ENCODE data around the gene IFIT2. TPM values are rescaled to one million over a fixed set of nuclear protein-coding genes. Genes with fewer than 3 reads are reported as not detected.

Gene IFIT2
- total RNA-seq, 4 donors from 2014 or later, result 0.41 to 2.1 (median 0.78) TPM

DNA sequence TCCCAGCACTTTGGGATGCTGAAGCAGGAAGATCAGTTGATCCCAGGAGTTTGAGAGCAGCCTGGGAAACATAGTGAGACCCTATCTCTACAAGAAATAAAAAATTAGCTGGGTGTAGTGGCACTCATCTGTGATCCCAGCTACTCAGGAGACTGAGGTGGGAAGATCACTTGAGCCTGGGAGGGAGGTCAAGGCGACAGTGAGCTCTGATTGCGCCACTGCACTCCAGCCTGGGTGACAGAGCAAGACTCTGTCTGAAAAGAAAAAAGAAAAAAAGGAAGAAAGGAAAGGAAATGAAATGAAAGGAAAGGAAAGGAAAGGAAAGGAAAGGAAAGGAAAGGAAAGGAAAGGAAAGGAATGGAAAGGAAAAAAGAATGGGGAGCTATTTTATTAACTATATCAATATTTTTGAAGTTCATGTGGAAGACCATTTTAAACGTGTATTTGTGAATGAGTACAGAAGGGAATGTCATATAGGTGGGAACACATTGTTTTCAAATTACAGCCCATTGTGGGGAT is 7.1 kb upstream of the IFIT2 start:
- TF ChIP-seq, protein P1, sequence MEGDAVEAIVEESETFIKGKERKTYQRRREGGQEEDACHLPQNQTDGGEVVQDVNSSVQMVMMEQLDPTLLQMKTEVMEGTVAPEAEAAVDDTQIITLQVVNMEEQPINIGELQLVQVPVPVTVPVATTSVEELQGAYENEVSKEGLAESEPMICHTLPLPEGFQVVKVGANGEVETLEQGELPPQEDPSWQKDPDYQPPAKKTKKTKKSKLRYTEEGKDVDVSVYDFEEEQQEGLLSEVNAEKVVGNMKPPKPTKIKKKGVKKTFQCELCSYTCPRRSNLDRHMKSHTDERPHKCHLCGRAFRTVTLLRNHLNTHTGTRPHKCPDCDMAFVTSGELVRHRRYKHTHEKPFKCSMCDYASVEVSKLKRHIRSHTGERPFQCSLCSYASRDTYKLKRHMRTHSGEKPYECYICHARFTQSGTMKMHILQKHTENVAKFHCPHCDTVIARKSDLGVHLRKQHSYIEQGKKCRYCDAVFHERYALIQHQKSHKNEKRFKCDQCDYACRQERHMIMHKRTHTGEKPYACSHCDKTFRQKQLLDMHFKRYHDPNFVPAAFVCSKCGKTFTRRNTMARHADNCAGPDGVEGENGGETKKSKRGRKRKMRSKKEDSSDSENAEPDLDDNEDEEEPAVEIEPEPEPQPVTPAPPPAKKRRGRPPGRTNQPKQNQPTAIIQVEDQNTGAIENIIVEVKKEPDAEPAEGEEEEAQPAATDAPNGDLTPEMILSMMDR (IDR thresholded peaks at IDR 0.05 in 4 of 5, conservative IDR thresholded peaks at IDR 0.05 in 1 of 5), result no peak
- TF ChIP-seq POLR2A (IDR thresholded peaks at IDR 0.05), result no peak
- in situ Hi-C loops (cut with MboI; ENCODE audit: low sequenced_read_pairs in 4 of 4), result loop anchor here in 1 of 4 donors (25.0 kb wide), 1 partner anchor 93 kb away; the partner anchor contains the start of genes IFIT1 and IFIT1B
- H3K4me3 ChIP-seq, result no peak overlapping the region
- intact Hi-C loops (cut with DNase I; ENCODE audit: low total_unique reads), result loop anchor here (5.0 kb wide), 3 partner anchors 43 to 353 kb away; partner anchors contain the start of gene PANK1
- DNase-seq, result no peak
- ATAC-seq, result no peak
- peak overlapping the region; percentile 83 to 92 (median 87) for H3K27ac ChIP-seq
- no peaks in the 10 kb centered on the region for H3K36me3 ChIP-seq
- H3K4me1 ChIP-seq, result peaks cover 24 to 30% of the 10 kb centered on the region in 2 donors
- H3K27me3 ChIP-seq, result no peaks in the 10 kb centered on the region
- H3K9me3 ChIP-seq, result no peaks in the 10 kb centered on the region

DNA sequence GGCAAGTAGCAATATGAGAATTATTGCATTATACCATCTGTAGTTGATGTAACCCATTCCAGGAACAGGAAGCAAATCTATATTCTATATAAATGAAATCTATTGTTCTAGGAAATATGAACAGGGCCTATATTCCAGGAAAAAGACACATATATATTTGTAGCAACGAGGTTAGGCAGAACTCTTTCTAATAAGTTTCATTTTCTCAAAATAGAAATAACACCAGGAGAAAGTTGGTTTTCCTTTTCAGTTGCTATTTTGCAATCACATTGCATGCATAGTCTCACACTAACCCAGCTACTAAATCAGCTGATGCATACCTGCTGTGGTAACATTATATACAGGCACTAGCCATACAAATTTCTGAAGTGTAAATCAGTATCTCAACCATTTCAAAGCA is 6.2 kb upstream of the IFIT2 start:
- intact Hi-C loops (cut with DNase I; ENCODE audit: low total_unique reads) (loop anchor here (5.0 kb wide), 2 partner anchors 42 to 352 kb away; partner anchors contain the start of gene PANK1), in situ Hi-C loops (cut with MboI; ENCODE audit: low sequenced_read_pairs in 4 of 4) (loop anchor here in 1 of 4 donors (25.0 kb wide), 1 partner anchor 92 kb away; the partner anchor contains the start of genes IFIT1 and IFIT1B)
- no peak for DNase-seq
- no peak for TF ChIP-seq POLR2A (IDR thresholded peaks at IDR 0.05)
- TF ChIP-seq, protein P1 (IDR thresholded peaks at IDR 0.05 in 4 of 5, conservative IDR thresholded peaks at IDR 0.05 in 1 of 5), result no peak
- Histone ChIP-seq H3K9me3 (no peaks in the 10 kb centered on the region), H3K27me3 (no peaks in the 10 kb centered on the region), H3K27ac (peak overlapping the region; percentile 83 to 92 (median 87)), H3K4me3 (peak overlapping the region in 2 of 4 donors; percentile 3 to 8), H3K36me3 (no peaks in the 10 kb centered on the region), H3K4me1 (peaks cover 24 to 30% of the 10 kb centered on the region in 2 donors)
- peak; percentile 81 to 85 for ATAC-seq

DNA sequence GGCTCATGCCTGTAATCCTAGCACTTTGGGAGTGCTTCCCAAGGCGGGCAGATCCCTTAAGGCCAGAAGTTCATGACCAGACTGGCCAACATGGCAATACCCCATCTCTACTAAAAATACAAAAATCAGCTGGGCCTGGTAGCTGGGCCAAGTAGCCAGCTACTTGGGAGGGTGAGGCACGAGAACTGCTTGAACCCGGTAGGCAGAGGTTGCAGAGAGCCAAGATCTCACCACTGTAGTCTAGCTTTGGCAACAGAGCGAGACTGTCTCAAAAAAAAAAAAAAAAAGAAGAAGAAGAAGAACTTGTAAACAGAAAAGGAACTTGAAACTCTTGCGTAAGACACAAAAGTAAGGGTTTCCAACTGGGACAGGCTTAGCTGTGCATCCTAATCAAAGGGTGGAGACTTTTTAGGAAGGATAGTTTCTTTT is 5.6 kb upstream of the IFIT2 start:
- peak overlapping the region in 1 of 4 donors; percentile 6 for H3K4me3 ChIP-seq
- peaks cover 28 to 35% of the 10 kb centered on the region in 2 donors for H3K4me1 ChIP-seq
- no peaks in the 10 kb centered on the region for H3K27me3 ChIP-seq
- TF ChIP-seq, protein P1 (IDR thresholded peaks at IDR 0.05 in 4 of 5, conservative IDR thresholded peaks at IDR 0.05 in 1 of 5), result no peak
- TF ChIP-seq POLR2A (IDR thresholded peaks at IDR 0.05), result no peak
- intact Hi-C loops (cut with DNase I; ENCODE audit: low total_unique reads), result loop anchor here (1.0 to 5.0 kb wide), 4 partner anchors 41 to 351 kb away; partner anchors contain the start of genes IFIT1 and PANK1
- peak overlapping the region; percentile 83 to 92 (median 87) for H3K27ac ChIP-seq
- ATAC-seq (peak; percentile 90 to 93), DNase-seq (peak; percentile 85 to 91)
- in situ Hi-C loops (cut with MboI; ENCODE audit: low sequenced_read_pairs in 4 of 4), result loop anchor here in 1 of 4 donors (25.0 kb wide), 1 partner anchor 91 kb away; the partner anchor contains the start of genes IFIT1 and IFIT1B
- no peaks in the 10 kb centered on the region for H3K9me3 ChIP-seq
- H3K36me3 ChIP-seq, result no peaks in the 10 kb centered on the region

DNA sequence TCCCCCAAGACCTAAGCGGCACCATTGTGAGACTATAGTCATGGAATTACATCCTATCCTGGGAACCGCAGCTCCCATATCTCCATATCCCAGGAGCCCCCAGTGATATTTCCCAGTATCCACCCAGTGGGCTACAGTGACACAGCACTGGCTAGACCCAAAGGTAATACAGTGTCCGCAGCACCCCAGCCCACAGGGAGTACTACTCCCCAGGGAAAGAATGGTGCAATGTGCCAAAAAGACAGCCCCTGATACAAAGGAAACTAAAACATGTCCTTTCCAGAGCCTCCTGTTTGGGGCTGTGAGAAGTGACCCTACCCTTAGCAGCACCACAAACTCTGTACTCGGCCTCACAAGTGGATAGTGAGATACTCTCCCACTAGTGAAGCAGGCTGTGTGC is 4.5 kb upstream of the IFIT2 start:
- ATAC-seq (no peak), DNase-seq (no peak)
- H3K27me3 ChIP-seq, result no peaks in the 10 kb centered on the region
- TF ChIP-seq, protein P1 (IDR thresholded peaks at IDR 0.05 in 4 of 5, conservative IDR thresholded peaks at IDR 0.05 in 1 of 5), result no peak
- TF ChIP-seq POLR2A (IDR thresholded peaks at IDR 0.05), result no peak
- no peaks in the 10 kb centered on the region for H3K36me3 ChIP-seq
- in situ Hi-C loops (cut with MboI; ENCODE audit: low sequenced_read_pairs in 4 of 4) (loop anchor here in 1 of 4 donors (25.0 kb wide), 1 partner anchor 90 kb away; the partner anchor contains the start of genes IFIT1 and IFIT1B), intact Hi-C loops (cut with DNase I; ENCODE audit: low total_unique reads) (loop anchor here (2.0 to 5.0 kb wide), 3 partner anchors 40 to 350 kb away; partner anchors contain the start of genes IFIT1 and PANK1)
- H3K4me1 ChIP-seq, result peaks cover 33 to 42% of the 10 kb centered on the region in 2 donors
- H3K4me3 ChIP-seq, result no peak overlapping the region
- H3K27ac ChIP-seq, result peak overlapping the region; percentile 83 to 92 (median 87)
- no peaks in the 10 kb centered on the region for H3K9me3 ChIP-seq

All from gastrocnemius medialis (tissue), 4 donors.